Common myeloid progenitor, CD34-positive (primary cell): ENCODE results near the gene NCBP3.
"Not testable (repeated sequence)": the region's sequence is repeated elsewhere in the genome, so short reads cannot be mapped to it uniquely, and the experiment has no call there.

Experiments
- CTCF ChIA-PET: fragments of 350-600 bp; sonication (Branson Sonifier 250); formaldehyde crosslinking; loops from one replicate; lab custom pipeline; 2021; ENCODE audit warnings: antibody characterized with exemption; lab: Charles Lee
- POLR2A ChIA-PET: fragments of 350-600 bp; sonication (Branson Sonifier 250); formaldehyde crosslinking; loops from one replicate; lab custom pipeline; 2021; ENCODE audit warnings: antibody characterized with exemption; lab: Charles Lee
- DNase-seq, 3 donors: peaks; one replicate each; pipeline versions ENCODE4 v3.0.0 to v3.0.0-alpha.2; 2013
- H3K27ac ChIP-seq, 2 experiments: 1 replicate in 1 of 2; 2 replicates in 1 of 2; pipeline ENCODE4 v1.7.0; 2013; ENCODE audit warnings: inconsistent platforms in 2 of 2, low read length in 2 of 2, mild to moderate bottlenecking in 2 of 2, low read depth in 1 of 2, moderate library complexity in 1 of 2; ENCODE audit not compliant: severe bottlenecking in 2 of 2, insufficient read depth in 1 of 2, poor library complexity in 1 of 2
- H3K27me3 ChIP-seq, 5 experiments: replicated peaks in 2 of 5; 1 replicate in 3 of 5; 2 replicates in 2 of 5; pipeline versions ENCODE4 v1.6.1 to v1.7.0; 2013; ENCODE audit warnings: low read length in 4 of 5, mild to moderate bottlenecking in 2 of 5, moderate library complexity in 2 of 5, inconsistent platforms in 1 of 5; ENCODE audit not compliant: insufficient read depth in 5 of 5, control insufficient read depth in 4 of 5
- H3K36me3 ChIP-seq, 4 experiments: 1 replicate in 2 of 4; 2 replicates in 2 of 4; pipeline versions ENCODE4 v1.6.1 to v1.7.0; 2013; ENCODE audit warnings: low read length in 3 of 4, control low read depth in 1 of 4, mild to moderate bottlenecking in 1 of 4; ENCODE audit not compliant: control insufficient read depth in 4 of 4, insufficient read depth in 4 of 4
- H3K4me1 ChIP-seq, 4 experiments: 1 replicate in 3 of 4; 2 replicates in 1 of 4; pipeline versions ENCODE4 v1.6.1 to v1.7.1; 2013; ENCODE audit warnings: low read length in 3 of 4, mild to moderate bottlenecking in 3 of 4, control low read depth in 1 of 4, inconsistent platforms in 1 of 4, moderate library complexity in 1 of 4; ENCODE audit not compliant: control insufficient read depth in 4 of 4, insufficient read depth in 4 of 4; ENCODE audit errors: control extremely low read depth in 1 of 4
- H3K4me3 ChIP-seq, 7 experiments: 1 replicate in 4 of 7; 2 replicates in 3 of 7; pipeline versions ENCODE4 v1.5.1 to v1.7.0; 2013; ENCODE audit warnings: mild to moderate bottlenecking in 7 of 7, low read length in 6 of 7, moderate library complexity in 6 of 7, inconsistent platforms in 2 of 7, low read depth in 2 of 7, control low read depth in 1 of 7; ENCODE audit not compliant: insufficient read depth in 4 of 7, control insufficient read depth in 1 of 7; ENCODE audit errors: extremely low read depth in 1 of 7
- H3K9me3 ChIP-seq, 5 experiments: 1 replicate in 4 of 5; 2 replicates in 1 of 5; pipeline versions ENCODE4 v1.6.1 to v1.7.1; 2013; ENCODE audit warnings: low read length in 4 of 5, mild to moderate bottlenecking in 2 of 5, inconsistent platforms in 1 of 5, low read depth in 1 of 5, moderate library complexity in 1 of 5; ENCODE audit not compliant: control insufficient read depth in 4 of 5, insufficient read depth in 2 of 5; ENCODE audit errors: control extremely low read depth in 1 of 5
- WGBS: methylation state at CpG from one replicate; pipeline ENCODE4 v1.1.5; 2013; ENCODE audit not compliant: insufficient coverage; 5-methylcytosine and 5-hydroxymethylcytosine counted together

The NCBP3 gene

GRCh38 chr17:3860939-3861700, 15.1 kb upstream of the NCBP3 start:
- no peaks in the 10 kb centered on the region for H3K9me3 ChIP-seq

DNA sequence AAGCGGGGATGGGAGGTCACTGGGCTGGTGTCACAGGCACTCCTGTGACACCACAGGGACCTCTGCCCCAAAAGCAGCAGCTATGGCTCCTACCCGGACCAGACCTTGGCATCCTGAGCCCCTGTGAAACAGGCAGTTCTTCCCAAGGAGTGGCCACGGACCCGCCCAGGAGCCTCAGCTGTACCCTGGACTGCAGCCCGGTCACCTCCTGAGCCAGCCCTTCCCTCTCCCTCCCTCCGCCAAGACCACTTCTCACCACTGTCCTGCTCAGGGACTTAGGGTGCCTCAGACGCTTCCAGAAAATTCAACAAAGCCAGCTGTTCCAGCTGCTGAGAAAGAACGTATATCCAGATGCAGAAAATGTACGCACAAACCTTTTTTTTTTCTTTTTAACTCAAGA, 13.9 kb upstream of the NCBP3 start:
- ChIA-PET POLR2A (no interaction called here), CTCF (interaction anchor here (0.6 to 0.9 kb wide), 2 partner anchors 14 to 32 kb away, joined by 3 read pairs; partner anchors contain the start of gene NCBP3)
- H3K27me3 ChIP-seq: no peaks in the 10 kb centered on the region
- H3K27ac ChIP-seq: no peak overlapping the region
- no peak for DNase-seq
- 89% methylated on average over 8 of the region's 9 CpGs for WGBS
- H3K4me3 ChIP-seq: no peak overlapping the region
- H3K4me1 ChIP-seq: no peaks in the 10 kb centered on the region
- H3K9me3 ChIP-seq: no peaks in the 10 kb centered on the region
- peaks cover 0 to 5% (median 1%) of the 10 kb centered on the region in 4 experiments for H3K36me3 ChIP-seq

More at GRCh38 chr17:3860939-3861700, 15.1 kb upstream of the NCBP3 start:
- no peak overlapping the region for H3K27ac ChIP-seq
- peaks cover 0 to 5% (median 1%) of the 10 kb centered on the region in 4 experiments for H3K36me3 ChIP-seq
- POLR2A ChIA-PET: no interaction called here
- CTCF ChIA-PET: interaction anchor here (0.6 to 1.6 kb wide), 7 partner anchors 9 to 213 kb away, joined by 3 to 4 read pairs (median 4); partner anchors contain the start of gene NCBP3
- no peaks in the 10 kb centered on the region for H3K4me1 ChIP-seq
- WGBS: 95% methylated on average over 30 of the region's 30 CpGs
- no peaks in the 10 kb centered on the region for H3K27me3 ChIP-seq
- no peak for DNase-seq
- no peak overlapping the region for H3K4me3 ChIP-seq

- ChIA-PET CTCF (interaction anchor here (0.6 to 2.2 kb wide), 6 partner anchors 11 to 113 kb away, joined by 3 to 7 read pairs (median 4); partner anchors contain the start of genes NCBP3 and P2RX1), POLR2A (no interaction called here)
- Histone ChIP-seq H3K27ac (no peak overlapping the region), H3K36me3 (peaks cover 0 to 5% (median 1%) of the 10 kb centered on the region in 4 experiments), H3K9me3 (no peaks in the 10 kb centered on the region), H3K27me3 (no peaks in the 10 kb centered on the region), H3K4me1 (no peaks in the 10 kb centered on the region), H3K4me3 (no peak overlapping the region)
- WGBS: 92% methylated on average over 13 of the region's 16 CpGs
- DNase-seq: no peak
These were observed 11.4 kb upstream of the NCBP3 start for GRCh38 chr17:3857261-3858105.

DNA sequence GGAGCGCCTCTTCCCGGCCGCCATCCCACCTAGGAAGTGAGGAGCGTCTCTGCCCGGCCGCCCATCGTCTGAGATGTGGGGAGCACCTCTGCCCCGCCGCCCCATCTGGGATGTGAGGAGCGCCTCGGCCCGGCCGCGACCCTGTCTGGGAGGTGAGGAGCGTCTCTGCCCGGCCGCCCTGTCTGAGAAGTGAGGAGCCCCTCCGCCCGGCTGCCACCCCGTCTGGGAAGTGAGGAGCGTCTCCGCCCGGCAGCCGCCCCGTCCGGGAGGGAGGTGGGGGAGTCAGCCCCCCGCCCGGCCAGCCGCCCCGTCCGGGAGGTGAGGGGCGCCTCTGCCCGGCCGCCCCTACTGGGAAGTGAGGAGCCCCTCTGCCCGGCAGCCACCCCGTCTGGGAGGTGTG, 8.2 kb upstream of the NCBP3 start:
- H3K4me3 ChIP-seq, H3K27ac ChIP-seq, DNase-seq, H3K36me3 ChIP-seq, H3K27me3 ChIP-seq, CTCF ChIA-PET, POLR2A ChIA-PET, H3K9me3 ChIP-seq, H3K4me1 ChIP-seq: not testable (repeated sequence)
- no CpG with 5 or more reads among the region's 36 CpGs for WGBS

- Histone ChIP-seq H3K36me3 (no peaks in the 10 kb centered on the region), H3K27me3 (no peaks in the 10 kb centered on the region), H3K9me3 (no peaks in the 10 kb centered on the region), H3K4me1 (peaks cover 0 to 7% (median 3%) of the 10 kb centered on the region in 4 experiments), H3K4me3 (no peak overlapping the region), H3K27ac (no peak overlapping the region)
- ChIA-PET POLR2A (no interaction called here), CTCF (interaction anchor here (1.8 kb wide), 1 partner anchor 13 kb away, joined by 6 read pairs; no protein-coding TSS in a partner anchor)
- no peak for DNase-seq
- 92% methylated on average over 8 of the region's 10 CpGs for WGBS
These were observed 6.5 kb upstream of the NCBP3 start for GRCh38 chr17:3852561-3852960.

GRCh38 chr17:3851461-3852100, 5.5 kb upstream of the NCBP3 start:
- 96% methylated on average over 19 of the region's 24 CpGs for WGBS
- no peak for DNase-seq
- Histone ChIP-seq H3K4me1 (peaks cover 0 to 9% (median 5%) of the 10 kb centered on the region in 4 experiments), H3K4me3 (no peak overlapping the region), H3K27ac (no peak overlapping the region), H3K9me3 (no peaks in the 10 kb centered on the region), H3K27me3 (no peaks in the 10 kb centered on the region), H3K36me3 (no peaks in the 10 kb centered on the region)
- POLR2A ChIA-PET: no interaction called here
- CTCF ChIA-PET: interaction anchor here (1.0 to 1.8 kb wide), 5 partner anchors 12 to 62 kb away, joined by 3 to 6 read pairs (median 3); no protein-coding TSS in a partner anchor
